NCI-H2029 treated with DMSO at 0.1 percent for 48 hours (cell line): ENCODE results near the gene KCND2.
A peak's percentile ranks its signal among the peaks of the same experiment; 100 is the strongest.
"Not testable (repeated sequence)": the region's sequence is repeated elsewhere in the genome, so short reads cannot be mapped to it uniquely, and the experiment has no call there.

Experiments used
- DNase-seq: peaks from one replicate; lab custom pipeline; 2025; lab: John Stamatoyannopoulos, UW

The KCND2 gene

DNA sequence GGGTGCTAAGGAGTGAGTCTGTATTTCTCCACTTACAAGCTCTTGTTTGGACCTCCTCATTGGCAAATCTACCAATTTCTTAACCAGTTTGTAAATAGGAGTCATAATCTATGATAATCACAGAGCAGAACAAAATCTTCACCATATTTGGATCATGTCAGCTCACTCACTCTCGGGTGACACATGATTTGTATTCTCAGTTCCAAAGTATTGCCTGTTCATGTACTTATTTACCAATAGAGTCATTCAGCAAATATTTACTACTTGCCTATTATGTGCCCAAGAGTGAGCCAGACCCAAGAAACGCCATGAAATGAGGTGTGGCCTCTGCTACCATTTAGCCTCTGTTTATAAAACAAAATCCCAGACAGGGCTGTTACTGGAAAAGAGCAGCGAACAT is 470.2 kb downstream of the KCND2 start:
- peak; percentile 92 for DNase-seq

- no peak for DNase-seq
Measured at GRCh38 chr7:120760050-120760449, 487.1 kb downstream of the KCND2 start.

DNA sequence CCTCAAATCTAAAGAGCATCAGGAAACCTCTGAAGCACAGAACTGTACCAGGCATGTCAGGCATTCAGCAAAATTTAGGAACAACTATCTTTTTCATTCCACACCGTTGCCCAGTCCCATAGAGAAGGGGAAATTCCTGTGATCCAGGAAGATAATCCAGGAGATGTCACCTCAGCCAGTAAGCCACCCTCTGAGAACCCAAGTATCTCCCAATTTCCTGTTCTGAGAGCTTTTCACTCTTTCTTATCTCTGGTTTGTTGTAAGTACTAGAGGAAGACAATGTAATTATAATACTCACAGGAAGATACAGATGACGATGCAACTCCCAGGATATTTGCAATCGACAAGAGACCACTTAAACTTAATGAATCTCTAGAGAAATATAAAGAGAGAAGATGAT is 487.9 kb downstream of the KCND2 start:
- no peak for DNase-seq

DNA sequence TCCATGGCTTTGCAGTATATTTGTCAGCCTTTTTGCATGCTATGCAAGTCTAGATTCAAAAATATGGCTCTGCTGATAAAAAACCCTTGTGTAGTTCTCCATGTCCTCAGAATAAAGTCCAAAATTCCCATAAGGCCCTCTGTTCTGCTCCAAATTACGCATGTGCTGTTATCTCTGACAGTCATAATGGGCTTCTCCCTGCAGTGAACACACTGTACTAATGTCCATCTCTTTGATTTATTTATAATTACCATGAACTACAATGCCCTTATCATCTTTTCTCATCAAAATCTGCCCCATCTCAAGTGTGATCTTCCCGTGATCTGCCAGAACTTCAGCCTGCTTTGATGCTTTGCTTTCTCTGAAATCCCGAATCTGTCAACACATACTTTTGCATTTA is 497.2 kb downstream of the KCND2 start:
- DNase-seq = no peak

GRCh38 chr7:120774481-120774880 is 501.5 kb downstream of the KCND2 start:
- no peak for DNase-seq

DNA sequence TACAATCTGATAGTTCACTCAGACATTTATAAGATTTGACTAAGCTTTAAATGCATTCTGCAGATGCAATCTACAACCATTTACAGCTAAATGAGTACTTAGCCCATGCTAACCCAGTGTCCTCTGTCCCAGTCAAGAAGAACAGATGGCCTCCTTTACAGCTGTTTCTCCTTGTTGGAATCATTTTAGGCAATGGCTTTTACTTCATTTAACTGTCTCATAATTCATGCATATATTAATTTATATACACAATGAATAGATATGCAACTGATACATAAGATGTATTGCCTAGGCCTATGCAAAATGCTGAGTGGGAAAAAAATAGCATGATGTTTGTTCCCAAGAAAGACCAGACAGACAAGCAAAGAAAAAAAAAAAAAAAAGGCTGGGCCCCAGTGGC is 502.8 kb downstream of the KCND2 start:
- no peak for DNase-seq

DNA sequence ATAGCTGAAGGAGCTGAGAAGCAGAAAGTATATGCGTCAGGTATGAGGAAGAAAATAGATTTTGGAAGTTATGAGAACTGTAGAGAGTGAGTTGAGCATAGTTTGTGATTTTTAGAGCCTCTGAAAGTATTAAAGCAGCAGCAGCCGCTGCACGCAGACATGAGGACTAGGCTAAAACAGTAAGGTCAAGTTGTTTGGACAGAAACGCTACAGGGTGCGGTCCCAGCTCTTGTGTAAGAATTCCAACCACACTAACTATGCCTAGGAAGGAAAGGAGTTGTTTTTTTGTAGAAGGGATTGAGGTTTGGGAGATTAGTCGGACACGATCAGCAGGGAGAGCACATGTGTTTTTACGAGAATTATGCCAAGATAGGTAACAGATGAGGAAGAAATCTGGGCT is 506.1 kb downstream of the KCND2 start:
- not testable (repeated sequence) for DNase-seq

DNA sequence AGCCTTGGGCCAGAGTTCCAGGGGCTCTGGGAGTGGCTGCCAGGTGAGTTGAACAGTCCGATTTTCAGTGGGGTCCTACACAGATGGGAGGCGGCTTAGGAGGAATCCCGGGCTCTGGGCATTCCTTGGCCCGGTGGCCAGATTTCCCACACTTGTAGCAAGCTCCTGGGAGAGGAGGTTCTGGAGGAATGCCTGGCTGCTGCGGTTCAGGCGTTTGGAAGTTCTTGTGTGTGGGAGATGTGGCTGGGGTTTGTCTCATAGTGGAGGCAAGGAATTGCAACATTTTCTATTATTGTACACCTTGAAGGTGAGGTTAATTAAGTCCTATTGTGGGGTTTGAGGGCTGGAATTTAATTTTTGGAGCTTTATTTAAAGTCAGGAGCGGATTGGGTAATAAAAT is 507.5 kb downstream of the KCND2 start:
- DNase-seq = not testable (repeated sequence)

- no peak for DNase-seq
Measured at GRCh38 chr7:120780938-120781337, 508.0 kb downstream of the KCND2 start.

DNA sequence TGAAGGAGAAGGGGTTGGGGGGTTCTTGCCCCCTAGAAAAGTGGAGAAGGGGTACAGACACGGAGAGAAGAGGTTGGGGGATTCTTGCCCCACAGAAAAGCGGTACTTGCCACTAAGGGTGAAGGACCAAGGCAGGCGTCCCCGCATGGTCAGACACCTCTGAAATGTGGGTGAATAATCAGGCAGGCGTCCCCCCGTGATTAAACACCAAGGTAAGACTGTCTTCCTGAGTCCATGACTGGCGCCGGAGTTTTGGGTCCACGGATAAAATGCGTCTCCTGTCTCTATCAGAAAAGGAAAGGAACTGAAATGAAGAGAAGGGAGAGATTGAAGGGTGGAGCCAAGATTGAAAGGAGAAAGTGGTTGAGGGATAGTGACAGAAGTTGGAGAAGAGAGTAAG is 508.9 kb downstream of the KCND2 start:
- DNase-seq = not testable (repeated sequence)

- no peak for DNase-seq
Measured at GRCh38 chr7:120783273-120783672, 510.3 kb downstream of the KCND2 start.

- no peak for DNase-seq
Measured at GRCh38 chr7:120783721-120784120, 510.7 kb downstream of the KCND2 start.

- DNase-seq = no peak
Measured at GRCh38 chr7:120785095-120785494, 512.1 kb downstream of the KCND2 start.

- DNase-seq = peak; percentile 40
Measured at GRCh38 chr7:120792091-120792860, 519.3 kb downstream of the KCND2 start.

DNA sequence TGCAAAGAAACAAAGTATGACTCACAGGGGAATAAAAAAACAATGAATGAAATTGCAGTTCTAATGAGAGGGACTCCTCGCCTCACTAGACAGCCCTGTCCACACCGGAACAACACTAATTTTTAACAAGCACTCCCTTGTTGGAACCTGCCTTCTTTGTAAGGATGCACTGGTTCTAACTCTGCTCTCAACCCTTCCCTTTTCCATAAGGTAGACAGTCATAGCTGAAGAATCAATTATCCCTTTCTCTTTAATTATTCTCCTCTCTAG is 519.8 kb downstream of the KCND2 start:
- no peak for DNase-seq

- no peak for DNase-seq
Measured at GRCh38 chr7:120793213-120793936, 520.4 kb downstream of the KCND2 start.

DNA sequence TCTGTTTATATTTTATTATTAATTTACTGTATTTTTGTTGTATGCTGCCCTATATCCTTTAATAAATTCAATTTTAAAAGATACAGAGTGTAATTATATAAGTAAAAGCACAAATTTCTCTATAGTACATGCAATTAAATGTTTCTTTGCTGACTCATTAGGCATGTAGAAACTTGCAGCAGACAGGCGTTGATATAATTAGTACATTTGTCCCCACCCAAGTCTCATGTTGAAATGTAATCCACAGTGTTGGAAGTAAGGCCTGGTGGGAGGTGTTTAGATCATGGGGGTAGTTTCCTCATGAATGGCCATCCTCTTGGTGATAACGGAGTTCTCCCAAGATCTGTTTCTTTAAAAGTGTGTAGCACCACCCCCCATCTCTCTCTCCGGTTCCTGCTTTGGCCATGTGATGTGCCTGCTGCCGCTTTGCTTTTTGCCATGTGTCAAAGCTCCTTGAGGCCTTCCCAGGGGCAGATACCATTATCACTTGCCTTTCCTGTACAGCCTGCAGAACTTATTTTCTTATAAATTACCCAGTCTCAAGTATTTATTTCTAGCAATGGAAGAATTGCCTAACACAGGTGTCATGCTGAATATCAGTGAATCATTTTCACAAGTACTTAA is 521.2 kb downstream of the KCND2 start:
- DNase-seq = no peak

- no peak for DNase-seq
Measured at GRCh38 chr7:120797026-120797645, 524.2 kb downstream of the KCND2 start.

- no peak for DNase-seq
Measured at GRCh38 chr7:120799147-120799546, 526.2 kb downstream of the KCND2 start.
